ENCODE measurements around the gene LRP11.

DNA sequence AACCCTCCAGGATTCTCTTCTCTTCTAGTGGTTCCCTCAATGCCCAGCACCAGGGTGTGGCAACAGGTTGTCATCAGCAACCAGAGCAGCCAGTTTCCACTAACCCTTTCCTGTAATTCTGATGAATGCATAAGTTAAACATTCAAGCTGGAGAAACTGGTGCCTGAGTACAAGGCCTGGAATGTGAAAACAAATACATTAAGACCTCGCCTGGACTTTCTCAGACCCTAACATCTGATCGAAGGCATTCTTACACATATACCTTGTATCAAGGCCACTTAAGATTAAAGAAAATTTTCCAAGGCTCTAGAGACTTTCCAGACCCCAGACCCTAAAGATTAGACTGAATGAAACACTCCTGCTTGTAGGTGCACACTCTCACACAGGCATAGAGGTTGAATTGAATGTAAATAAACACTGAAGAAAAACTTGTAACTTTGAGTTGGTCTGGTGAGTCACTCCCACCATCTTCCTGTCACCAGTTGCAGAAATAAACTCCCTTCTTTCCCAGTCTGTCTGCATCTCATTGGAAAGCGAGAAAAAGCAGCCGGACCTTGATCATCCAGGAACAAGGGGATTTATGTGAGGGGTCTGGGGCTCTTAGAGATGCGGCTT is 9.0 kb downstream of the LRP11 start:
- TF ChIP-seq TBL1XR1 (IDR thresholded peaks at IDR 0.05; ENCODE audit: borderline replicate concordance, low read length, partially characterized antibody) (no peak), SRF (IDR thresholded peaks at IDR 0.05; ENCODE audit: low read depth, low read length) (no peak)
